Measurements from ENCODE around the gene BNIP3. TPM values are rescaled to one million over a fixed set of nuclear protein-coding genes. Genes with fewer than 3 reads are reported as not detected.
"Not testable (repeated sequence)": the region's sequence is repeated elsewhere in the genome, so short reads cannot be mapped to it uniquely, and the experiment has no call there.

Gene BNIP3
- total RNA-seq, 1 donor from 2014 or later, result 21.5 TPM

DNA sequence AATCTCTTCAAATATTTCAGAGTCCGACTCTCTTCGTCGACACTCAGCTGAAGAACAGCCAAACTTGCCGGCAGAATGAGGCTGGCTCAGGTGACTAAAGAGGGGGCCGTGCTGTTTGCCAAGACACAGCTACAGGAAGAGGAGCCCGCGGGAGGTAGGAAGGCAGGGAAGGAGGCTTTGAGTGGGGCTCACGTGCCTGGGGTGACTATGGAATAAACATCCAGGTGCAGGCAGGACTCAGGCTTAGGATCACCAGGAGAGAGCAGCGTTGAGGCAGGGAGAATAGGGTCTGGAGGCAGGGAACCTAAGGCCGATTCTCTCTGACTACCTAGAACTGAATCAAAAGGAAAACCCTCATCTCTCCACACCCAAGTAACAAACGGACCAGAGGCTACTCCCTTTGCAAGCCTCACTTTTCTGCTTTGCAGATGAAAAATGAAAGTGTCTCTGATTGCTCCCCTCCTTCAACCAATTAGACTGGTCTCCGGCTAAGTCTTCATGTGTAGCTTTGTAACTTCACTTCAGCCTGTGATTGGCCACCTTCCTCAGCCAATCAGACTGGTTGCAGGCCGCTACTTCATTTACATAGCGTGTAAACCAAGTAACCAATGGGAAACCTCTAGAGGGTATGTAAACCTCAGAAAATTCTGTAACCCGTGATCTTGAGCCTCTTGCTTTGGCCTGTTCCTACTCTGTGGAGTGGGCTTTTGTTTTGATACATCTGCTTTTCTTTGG, 19.7 kb upstream of the BNIP3 start:
- DNase-seq (ENCODE audit: low spot score), result no peak

DNA sequence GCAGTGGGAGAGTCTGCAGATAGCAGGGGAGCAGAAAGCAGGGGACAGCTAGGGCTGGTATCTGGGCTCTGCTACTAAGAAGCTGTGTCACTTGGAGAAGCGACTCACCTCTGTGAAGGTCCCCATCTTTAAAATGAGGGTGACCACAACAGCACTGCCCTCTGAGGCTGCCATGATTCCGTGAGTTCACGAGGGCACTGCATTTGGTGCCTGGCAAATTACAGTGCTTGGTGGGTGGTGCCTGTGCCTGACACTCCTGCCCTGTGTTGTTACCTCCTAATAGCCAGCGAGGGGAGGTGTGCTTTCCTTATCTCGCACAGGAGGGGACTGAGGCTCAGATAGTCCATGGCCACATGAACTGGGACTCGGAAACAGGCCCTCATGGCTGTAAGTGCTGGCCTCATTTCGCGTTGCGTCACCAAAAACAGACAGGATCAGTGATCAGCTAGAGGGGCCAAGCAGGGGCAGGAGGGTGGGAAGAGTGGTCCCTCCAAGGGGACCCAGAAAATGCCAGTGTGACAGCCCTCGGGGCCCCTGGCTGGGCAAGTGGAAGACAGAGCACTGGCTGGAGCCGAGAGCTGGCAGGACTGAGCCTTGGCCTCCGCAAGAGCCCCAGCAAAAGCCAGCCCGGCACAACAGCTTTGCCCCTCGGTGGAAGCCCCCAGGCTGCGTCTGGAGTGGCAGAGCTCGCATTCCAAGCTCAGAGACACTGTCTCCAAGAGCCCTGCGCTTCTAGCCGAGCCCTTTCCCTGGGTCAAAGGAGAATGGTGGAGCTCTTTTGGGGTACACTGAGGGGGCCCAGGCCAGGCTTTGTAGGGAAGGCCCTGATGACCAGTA, 17.3 kb upstream of the BNIP3 start:
- no peak for DNase-seq (ENCODE audit: low spot score)

DNA sequence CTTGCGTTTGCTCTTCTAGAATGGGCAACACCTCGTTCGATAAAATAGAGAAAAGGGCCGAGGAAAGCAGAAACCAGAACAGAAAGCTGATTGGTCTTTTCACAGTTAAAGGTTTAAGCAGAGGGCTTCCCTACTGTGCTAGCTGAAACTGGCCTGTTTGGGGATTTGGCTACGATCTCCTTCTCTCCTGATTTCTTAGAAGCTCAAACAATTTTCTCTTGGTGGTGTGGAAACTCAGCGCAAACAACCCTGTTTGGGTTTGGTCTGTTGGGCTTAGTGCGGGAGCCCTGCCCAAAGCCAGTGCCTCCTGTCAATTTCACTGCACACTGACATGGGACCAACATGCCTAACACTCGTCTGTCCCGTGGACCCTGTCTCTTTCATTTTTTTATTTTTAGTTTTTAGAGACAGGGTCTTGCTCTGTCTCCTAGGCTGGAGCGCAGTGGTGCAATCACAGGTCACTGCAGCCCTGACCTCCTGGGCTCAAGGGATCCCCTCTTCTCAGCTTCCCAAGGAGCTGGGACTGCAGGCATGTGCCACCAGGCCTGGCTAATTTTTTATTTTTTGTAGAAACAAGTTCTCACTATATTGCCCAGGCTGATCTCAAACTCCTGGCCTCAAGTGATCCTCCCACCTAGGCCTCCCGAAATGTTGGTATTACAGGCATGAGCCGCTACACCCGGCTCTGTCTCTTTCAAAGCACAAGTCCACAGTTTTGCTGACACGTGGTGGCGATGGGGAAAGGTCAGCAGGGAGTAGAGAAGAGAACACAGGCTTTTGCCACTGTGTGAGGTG, 16.5 kb upstream of the BNIP3 start:
- no peak for DNase-seq (ENCODE audit: low spot score)

DNA sequence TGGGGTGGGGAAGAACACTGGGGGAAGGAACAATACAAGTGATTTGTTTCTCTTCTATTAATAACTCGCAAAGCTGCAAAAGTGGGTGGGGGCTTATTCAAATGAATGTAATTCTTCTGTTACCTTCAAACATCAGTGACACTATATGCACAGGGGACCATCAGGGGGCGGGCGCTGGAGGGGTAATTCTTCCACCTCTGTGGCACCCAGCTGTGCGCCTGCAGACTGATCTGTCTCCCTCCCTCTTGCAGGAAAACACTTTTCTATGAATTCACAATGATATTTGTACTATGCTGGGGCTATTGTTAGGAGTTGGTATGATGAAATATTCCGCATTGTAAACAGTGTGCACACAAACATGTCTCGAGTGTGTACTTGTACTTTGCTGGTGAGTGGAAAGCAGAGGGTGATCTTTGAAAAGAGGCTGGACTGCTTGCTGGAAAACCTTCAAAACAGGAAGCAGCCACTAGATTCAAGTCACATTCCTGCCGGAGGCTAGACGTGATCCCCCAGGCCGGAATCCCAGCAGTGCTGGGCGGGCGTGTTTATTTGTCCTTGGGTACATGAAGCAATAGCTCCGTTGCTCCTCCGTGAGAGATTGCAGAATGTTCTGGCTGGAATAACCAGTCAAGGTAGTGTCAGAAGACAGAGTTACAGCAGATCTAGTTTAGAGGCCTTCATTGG, 15.8 kb upstream of the BNIP3 start:
- peak; percentile 92 for DNase-seq (ENCODE audit: low spot score)

DNA sequence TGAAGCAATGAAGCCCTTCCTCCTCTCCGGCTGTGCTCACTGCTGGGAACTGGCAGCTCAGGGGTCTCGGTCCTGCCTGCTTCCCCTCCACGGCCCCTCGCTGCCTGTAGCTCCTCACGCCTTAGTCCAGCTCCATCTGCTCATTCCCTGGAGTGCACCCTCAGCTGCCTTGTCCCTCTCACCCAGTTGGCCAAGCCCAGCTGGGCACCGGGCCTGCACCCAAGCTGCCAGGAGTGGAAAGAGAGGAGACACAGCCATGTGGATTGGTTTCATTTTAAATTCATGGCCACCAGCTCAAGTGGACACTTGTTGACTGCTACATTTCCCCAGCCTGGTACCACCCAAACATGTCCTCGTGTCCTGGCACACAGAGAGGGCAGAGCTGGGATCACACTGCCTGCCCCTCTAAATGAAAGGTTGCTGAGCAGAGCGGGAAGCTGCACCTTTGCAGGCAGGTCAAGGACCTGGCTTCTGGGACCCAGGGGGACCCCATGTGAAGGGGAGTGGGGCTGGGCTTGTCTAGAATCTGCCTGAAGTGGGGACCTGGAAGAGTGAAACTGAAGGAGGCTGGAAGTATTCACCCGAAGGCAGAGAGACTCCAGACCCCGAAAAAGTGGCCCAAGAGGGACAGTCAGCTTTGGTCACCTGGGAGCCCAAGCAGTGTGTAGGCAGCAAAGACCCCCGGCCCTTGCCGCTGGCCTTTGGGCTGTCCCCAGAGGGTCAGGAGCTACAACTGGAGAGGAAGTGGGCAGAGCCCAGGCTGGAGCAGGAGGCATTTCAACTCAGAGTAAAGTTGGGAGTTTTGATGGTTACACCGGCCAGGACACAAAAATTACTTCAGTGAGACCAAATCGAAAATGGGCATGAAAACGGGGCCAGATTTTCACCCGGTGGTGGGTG, 15.0 kb upstream of the BNIP3 start:
- DNase-seq (ENCODE audit: low spot score), result no peak

DNA sequence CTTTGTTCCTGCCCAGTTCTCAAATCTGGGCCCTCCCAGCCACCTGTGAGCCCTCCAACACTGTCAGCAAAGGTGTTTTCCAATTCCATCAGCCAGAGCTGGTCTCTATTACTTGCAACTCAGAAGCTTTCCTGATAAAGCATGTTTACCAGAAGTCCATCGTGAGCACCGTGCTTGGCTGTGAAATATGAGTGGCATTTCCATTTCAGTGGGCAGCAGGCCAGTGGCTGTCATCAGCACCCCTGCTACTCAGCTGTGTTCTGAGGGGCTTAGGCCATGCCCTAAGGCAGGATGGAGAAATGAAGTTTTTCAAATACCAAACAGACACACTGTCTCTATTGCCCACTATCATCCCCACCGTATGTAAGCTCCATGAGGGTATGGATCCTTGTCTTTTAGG, 12.7 kb upstream of the BNIP3 start:
- no peak for DNase-seq (ENCODE audit: low spot score)

DNA sequence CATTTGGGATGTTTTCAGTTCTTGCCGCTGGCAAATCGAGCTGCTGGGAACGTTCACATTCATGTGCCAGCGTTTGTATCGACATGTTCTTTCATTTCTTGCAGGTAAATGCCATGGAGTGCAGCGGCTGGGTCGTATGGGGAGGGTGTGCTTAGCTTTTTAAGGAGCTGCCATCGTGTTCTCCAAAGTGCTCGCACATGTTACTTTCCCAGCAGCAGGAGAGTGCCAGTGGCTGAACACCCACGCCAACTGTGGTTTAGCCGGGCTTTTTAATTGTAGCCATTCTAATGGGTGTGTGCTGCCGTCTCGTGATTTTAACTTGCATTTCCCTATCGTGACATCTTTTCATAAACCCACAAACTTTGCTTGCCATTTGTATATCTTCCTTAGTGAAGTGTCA, 11.6 kb upstream of the BNIP3 start:
- no peak for DNase-seq (ENCODE audit: low spot score)

DNA sequence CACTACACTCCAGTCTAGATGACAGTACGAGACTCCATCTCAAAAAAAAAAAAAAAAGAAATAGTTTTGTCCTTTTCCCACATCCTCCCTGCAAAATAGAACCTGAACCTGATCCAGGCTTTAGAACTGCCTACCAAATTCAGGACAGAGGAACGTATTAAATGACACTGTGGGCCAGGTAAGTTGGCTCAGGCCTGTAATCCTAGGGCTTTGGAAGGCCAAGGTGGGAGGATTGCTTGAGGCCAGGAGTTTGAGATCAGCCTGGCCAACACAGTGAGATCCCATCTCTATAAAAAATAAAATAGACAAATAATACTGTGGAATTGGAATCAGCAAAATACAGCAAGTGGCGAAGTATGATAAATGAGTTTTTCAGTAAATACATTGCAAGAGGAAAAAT, 10.0 kb upstream of the BNIP3 start:
- no peak for DNase-seq (ENCODE audit: low spot score)

DNA sequence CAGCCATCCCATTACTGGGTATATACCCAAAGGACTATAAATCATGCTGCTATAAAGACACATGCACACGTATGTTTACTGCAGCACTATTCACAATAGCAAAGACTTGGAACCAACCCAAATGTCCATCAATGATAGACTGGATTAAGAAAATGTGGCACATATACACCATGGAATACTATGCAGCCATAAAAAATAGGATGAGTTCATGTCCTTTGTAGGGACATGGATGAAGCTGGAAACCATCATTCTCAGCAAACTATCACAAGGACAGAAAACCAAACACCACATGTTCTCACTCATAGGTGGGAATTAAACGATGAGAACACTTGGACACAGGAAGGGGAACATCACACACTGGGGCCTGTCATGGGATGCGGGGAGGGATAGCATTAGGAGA, 6.1 kb upstream of the BNIP3 start:
- DNase-seq (ENCODE audit: low spot score), result not testable (repeated sequence)

DNA sequence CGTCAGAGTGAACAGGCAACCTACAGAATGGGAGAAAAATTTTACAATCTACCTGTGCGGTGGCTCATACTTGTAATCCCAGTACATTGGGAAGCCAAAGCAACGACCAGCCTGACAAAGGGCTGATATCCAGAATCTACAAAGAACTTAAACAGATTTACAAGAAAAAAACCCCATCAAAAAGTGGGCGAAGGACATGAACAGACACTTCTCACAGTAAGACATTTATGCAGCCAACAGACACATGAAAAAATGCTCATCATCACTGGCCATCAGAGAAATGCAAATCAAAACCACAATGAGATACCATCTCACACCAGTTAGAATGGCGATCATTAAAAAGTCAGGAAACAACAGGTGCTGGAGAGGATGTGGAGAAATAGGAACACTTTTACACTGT, 5.6 kb upstream of the BNIP3 start:
- DNase-seq (ENCODE audit: low spot score), result not testable (repeated sequence)

DNA sequence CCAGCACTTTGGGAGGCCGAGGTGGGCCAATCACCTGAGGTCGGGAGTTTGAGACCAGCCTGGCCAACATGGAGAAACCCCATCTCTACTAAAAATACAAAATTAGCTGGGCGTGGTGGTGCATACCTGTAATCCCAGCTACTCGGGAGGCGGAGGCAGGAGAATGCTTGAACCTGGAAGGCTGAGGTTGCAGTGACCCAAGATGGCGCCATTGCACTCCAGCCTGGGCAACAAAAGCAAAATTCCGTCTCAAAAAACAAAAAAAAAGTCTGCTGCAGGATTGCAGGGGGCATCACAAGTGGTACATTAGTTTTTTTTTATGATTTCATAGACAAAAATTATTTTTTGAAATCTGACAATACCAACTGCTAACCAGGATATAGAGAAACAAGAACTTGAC, 5.1 kb upstream of the BNIP3 start:
- DNase-seq (ENCODE audit: low spot score), result not testable (repeated sequence)

DNA sequence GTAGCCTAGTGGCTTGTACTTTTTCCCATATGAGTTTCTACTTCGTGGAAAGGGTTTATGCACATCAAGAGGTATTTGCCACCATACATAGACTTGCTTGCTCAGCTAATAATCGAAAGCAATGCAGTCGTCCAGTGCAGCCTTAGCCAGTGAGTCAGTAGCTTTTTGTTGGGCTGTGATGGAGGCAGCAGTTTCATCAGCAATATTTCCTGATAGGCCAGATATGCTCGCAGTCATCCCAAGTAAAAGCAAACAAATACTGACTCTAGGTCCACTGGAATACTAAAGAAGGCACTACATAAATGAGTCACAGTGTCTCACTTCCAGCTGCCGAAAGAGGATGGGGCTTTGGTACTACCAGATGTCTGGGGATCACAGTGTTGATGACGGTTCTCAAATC, 2.1 kb upstream of the BNIP3 start:
- no peak for DNase-seq (ENCODE audit: low spot score)

DNA sequence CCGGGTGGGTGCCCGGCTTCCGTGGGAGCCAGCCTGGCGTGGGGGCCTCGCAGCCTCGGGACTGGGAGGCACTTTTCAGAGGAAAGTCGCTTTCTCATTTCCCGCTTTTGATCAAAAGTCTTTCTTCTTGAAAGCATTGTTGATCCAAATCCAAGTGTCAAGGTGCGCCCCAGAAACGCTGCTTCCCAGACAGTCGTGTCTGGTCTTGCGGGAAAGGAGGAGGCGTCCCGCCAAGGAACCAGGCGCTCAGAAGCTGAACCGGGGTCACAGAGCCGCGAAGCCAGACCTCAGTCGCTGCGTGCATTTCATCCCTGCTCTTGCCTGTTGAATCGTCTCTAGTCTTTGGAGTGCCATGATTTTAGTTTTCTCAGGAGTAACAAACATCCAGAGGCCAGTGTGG, 1.1 kb upstream of the BNIP3 start:
- no peak for DNase-seq (ENCODE audit: low spot score)

DNA sequence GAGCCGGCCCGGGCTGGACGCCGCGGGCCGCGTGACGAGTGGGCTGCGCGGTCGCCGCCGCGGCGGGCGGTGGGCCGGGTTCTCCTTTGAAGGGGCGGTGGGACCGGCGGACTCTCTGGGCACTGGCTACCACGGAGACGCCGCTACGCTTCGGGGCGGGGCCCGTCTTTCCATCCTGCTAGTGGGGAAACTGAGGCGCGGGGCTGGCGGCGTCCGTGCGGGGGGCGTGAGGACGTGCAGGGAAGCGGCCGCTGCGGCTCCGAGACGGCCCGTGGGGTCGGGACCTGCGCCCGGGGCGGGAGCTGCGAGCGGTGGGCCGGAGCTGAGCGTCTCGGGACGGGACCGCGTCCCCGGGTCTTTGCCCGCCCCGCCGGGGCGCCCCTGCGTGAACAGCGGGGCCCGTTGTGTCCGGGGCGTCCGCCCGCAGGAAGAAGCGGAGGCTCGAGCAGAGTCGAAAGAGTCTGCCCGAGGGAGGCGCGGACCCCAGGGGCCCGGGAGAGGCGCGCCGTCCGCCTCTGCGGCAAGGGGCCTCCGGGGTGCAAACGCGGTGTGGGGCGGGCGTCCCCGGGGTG, 548 bp upstream of the BNIP3 start:
- DNase-seq (ENCODE audit: low spot score), result no peak

DNA sequence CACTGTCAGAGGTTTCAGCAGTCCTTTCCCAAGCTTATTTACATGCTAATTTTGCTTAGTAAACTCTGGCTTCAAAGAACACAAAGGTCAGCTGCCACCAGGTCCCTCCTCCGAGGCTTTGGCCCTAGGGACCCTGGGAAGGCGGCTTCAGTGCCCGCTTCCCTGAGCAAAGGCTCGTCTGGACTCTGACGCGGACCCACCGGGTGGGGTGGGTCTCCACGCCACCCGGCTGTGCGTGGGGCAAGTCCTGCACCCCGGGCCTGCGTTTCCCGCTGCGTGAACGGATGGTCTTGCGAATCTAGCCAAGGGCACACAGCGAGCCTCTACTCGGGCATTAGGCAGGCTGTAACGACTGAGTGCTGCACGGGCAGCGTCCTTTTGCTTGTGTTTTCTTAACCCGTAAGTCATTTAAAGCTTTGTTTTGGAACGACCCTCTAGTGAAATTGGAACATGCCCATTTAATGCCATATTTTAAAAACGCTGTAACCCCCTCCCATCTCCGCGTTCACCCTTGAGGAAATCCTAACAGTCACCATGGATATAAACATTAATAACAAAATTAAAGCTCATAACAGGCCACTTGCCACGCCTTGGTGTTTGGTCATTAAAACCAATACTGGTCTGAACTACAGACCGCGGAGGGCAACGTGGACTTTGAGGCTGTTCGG, 828 bp downstream of the BNIP3 start:
- DNase-seq (ENCODE audit: low spot score), result no peak

DNA sequence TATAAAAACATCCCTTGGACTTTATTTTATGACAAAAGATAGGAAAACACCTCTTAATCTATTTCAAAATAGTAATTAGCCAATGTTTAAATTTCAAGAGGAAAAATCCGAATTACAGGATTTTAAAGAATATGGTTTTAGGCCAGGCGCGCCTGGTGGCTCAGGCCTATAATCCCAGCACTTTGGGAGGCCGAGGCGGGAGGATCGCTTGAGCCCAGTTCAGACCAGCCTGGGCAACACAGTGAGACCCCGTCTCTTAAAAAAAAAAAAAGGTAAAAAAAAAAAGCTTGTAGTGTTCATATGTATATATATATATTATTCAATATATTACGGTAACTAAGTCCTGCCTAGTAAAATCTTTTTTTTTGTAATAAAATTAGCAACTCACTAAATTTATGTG, 1.4 kb downstream of the BNIP3 start:
- no peak for DNase-seq (ENCODE audit: low spot score)

DNA sequence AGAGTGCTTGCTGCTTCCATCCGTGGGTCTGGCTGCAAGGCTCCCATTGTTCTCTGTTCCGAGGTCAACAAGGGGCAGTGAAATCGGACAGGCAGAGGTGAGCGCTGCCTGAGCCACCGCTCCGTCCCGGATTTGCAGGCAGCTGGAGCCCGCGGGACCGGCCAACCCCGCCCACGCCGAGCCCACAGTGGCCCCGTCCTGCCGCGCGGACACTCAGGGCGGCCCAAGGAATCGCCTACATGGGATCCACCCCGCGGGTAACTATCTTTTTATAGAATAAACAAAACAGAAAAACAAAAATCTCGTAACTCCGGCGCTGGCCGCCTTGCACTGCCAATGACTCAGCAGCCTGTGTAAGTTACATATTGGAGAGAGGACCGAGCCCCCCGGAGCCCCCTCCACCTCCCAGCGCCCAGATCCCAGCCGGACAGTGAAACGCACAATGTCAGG, 1.9 kb downstream of the BNIP3 start:
- no peak for DNase-seq (ENCODE audit: low spot score)

DNA sequence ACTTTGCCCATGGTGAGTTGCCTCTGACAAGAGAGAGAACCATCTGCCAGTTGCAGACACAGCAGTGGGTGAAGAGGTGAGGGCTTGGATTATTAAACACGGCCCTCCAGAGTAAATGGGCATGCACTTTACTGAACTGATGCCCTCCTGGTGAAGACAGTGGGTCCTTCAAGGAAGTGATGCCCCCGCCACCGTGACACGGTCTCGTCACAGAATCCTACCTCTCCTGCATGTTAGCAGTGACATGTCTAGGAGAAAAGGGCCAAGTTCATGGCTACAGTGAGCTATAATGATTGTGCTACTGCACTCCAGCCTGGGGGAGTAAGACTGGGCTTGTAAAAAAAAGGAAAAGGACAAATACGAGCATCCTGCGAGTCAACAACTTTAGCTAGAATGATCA, 2.4 kb downstream of the BNIP3 start:
- DNase-seq (ENCODE audit: low spot score), result no peak

DNA sequence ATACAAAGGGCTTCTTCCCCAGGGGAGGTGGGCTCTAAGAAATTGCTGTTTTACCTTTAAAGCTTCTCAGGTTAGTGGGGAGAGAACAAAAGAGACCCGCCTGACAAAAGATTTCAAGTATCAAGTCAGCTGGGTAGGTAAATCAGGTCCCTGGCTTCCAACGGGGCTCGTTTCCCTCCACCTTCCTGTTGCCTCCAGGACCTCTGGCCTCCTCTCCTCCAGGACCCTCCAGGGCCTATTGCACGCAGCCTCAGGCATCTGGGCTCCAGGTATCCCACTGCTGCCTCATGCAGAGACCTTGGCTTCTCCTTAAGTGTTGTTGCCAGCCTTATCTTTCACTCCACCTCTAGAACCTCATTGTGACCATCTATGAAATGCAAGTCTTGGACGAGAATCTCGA, 2.9 kb downstream of the BNIP3 start:
- DNase-seq (ENCODE audit: low spot score), result no peak

DNA sequence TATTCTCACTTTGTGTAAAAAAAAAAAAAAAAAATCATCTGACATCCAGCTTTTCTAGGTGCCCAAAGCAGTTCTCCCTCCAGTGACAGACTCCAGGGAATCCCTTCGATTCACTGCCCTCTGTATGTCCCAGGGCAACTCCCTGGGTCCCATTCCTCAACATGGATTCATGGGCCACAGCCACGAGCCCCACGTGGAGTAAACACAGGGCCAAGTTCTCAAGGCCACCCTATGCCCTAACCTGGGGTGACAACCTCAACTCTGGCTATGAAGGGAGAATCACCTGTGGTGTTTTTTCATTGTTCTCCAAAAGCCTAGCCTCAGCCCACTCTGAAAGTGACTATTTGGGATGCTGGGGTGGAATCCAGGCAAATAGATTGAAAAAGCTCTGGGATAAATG, 3.4 kb downstream of the BNIP3 start:
- DNase-seq (ENCODE audit: low spot score), result no peak
